GM18520 (cell line): Measurements from ENCODE around the gene FEZF2.

Experiments used
- ATAC-seq: cut with Tn5 transposase; IDR thresholded peaks from one replicate; pipeline ENCODE4 v1.9.1; 2021; ENCODE audit not compliant: unreplicated experiment

FEZF2 gene

DNA sequence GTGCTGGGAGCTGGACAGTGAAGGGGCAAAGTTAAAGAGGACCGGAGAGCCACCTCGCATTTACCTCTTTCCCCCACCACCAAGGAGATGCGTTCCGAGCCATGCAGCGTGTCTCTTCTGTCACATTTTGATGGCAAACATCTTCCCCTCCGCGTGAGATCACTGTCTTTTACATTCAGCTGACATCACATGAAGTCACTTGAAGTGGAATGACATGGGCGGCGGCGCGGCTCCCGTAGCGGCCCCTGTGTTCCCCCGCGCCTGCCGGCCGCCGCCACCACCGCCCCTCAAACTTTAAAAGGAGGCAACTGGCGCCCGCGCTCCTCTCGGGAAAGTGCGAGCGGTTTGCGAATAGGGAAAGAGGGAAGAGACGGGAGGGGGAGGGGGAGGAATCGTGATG is at the start of gene FEZF2:
TSS of gene FEZF2 (minus strand) at position 336 of the 400 bp plus-strand sequence. CDS start 682 bp downstream, outside the sequence.
- no peak for ATAC-seq

DNA sequence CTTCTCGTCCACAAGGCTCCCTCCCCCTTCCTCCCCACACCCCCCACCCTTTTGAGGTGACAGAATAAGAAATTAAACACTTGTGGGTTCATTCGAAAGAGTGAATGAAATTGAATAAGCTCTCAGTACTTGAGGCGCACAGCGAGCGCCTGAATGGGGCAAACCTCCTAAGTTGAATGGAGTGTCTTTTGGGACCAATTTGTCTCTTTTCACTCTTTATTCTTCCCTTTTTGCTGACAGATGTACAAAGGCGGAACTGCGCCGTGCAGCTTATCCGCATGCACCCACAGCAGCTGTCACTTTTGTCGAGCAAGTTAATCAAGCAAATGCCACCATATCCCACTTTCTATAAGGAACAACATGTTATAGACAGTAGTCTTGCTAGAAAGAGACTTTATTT is 47.9 kb upstream of the FEZF2 start:
- no peak for ATAC-seq

DNA sequence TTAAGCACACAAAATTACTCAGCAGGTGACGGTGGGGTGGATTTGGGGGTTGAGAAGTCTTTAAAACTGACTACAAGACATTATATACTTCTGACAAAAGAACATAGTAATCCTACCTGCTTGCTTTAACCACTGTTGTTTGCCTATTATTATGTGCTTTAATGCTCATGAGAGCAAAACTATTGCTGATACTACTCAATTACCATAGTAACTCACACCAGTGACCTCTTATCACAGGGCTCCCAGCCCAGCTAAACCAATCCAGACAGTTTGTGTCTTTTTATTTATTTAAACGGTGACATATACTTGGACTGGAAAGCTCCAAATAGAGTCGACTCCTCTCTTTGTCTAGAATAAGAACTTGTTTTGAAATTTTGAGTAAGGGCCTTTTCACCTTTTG is 42.8 kb upstream of the FEZF2 start:
- ATAC-seq, result no peak

DNA sequence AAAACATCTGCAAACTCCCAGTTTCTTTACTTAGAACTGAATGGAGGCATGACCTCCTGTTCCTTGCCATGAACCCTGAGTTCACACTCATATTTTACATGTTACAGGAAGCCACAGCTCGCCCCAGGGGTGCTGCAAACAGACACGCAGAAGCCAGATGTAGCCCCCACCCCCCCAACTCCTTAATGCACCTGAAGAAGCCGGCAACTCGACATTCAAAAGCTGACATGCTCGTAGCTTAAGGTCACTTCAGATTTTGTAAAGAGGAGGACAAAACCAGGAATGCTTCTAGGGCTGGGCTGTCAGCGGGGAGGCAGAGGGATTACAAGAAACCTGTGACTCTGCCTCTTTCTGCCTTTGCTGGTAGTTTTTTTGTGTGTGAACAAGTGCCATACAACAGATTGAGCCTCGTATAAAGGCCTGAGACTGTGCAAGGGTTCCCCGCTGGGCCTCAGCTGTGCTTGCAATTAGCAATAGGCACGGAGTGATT is 42.0 kb upstream of the FEZF2 start:
- ATAC-seq, result no peak

DNA sequence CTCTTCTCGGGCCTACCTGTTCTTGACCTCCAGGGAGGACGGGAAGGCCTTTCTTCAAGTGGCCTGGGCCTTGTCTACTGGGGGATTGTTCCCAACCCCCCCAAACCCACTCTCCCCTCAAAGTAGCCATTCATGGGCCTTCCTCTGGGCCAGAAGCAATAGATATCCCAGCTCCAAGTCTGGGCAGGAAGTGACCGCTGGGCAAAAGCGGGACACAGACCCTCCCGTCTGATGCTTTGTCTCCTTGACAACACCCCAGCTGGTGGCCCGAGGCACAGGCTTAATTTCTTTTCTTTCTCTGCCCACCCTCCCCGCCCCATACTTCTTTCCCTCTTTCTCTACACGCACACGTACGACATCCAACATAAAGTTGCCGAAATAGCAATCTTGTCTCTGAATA is 41.4 kb upstream of the FEZF2 start:
- ATAC-seq, result no peak

DNA sequence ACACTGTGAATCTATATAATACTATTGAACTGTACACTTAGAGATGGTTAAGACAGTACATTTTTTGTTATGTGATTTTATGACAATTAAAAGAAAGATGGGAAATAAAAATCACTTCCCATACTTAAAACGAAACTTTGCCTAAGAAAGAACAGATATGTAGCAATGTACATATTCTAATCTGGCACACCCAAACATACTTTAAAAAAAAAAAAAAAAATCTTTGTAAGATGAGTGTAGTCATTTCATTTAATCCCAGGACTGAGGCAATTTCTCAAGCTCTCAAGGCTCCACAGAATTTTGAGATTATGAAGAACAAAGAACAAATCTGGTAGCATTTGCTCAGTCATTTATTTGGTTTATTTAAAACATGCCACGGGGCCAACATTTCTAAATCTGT is 40.3 kb upstream of the FEZF2 start:
- no peak for ATAC-seq

DNA sequence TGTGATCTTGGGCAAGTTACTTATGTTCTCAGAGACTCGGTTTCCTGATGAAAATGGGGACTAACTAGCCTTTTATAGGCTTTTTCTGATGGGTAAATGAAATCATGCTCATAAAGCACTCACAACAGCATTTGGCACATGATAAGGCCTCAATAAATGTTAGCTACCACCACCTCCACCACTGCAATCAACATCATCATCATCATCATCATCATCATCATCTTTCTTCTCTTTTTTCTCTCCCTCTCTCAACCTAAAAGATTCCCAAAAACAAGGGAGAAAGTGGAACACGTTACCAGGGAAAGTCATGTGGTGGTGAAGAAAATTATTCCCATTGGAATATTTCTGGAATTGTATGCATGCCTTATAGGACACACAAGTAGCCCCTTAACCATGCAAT is 33.6 kb upstream of the FEZF2 start:
- no peak for ATAC-seq

DNA sequence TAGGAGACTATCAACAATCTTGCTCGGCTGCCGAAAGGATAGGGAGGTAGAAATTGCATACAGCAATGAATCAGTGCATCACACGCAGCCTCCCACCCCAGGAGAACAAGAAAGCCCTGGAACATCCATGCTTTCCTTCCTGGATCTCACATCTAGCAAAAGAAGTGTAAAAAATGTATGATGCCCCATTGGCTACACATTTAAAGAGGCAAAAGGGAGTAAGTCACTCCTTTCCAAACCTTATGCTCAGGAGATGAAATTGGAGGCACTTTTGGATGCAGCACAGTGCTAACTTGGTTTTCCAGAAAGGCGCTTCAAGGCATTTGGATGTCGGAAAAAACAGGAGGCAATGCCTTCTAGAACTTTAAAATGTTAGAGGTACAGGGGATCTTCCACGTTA is 32.2 kb upstream of the FEZF2 start:
- ATAC-seq, result no peak

DNA sequence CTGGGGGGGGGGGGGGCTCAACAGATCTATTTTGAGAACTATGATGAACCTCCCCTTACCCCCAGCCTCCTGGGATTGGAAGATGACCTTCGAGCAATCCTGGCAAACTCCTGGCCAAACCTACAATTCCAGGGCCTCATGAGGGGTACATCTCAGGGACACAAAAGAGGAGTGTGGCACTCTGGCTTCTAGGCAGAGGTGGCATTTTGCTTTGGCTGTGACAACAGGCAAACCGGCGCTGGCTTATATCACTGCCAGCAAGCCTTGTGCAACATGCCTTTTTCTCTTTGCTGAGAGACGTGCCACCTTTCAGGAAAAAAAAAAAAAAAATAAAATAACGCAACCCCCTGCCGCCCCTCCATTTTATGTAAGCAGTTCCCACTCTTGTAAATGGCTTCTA is 31.8 kb upstream of the FEZF2 start:
- ATAC-seq, result no peak

DNA sequence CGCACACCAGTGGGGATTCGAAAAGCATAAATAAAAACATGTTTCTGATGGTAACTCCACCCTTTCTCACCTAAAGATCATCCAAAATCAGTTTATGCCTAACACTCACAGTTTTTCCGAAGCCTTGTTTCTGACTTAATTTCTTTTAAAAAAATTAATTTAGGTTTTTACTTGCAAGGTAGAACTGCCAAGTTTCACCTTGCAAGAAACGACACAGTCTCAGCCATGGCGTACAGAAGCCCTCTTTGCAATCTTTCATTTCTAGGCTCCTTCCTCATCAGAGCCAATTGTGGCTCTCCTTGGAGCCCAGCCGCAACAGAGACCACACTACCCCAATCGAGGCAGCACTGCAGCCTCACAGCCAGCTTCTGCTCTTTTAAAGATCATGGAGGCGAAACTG is 31.0 kb upstream of the FEZF2 start:
- ATAC-seq, result no peak

DNA sequence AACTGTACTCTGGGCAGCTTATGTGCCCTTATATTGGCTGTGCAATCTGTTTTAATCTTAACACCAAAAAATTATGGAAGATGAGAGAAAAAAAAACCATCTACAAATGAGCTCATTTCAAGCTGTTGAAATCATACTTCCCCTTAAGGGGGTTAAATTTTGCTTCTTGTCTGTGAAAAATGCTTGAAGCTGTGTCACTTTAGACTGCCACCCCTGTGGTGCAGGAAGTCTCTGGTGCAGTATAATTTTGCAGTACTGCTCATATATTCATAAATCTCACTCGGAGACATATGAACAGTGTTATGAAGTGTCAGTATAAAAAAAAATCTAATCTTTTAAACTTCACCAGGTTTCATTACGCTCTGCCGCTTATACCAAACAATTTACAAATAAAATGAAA is 30.4 kb upstream of the FEZF2 start:
- ATAC-seq, result no peak

DNA sequence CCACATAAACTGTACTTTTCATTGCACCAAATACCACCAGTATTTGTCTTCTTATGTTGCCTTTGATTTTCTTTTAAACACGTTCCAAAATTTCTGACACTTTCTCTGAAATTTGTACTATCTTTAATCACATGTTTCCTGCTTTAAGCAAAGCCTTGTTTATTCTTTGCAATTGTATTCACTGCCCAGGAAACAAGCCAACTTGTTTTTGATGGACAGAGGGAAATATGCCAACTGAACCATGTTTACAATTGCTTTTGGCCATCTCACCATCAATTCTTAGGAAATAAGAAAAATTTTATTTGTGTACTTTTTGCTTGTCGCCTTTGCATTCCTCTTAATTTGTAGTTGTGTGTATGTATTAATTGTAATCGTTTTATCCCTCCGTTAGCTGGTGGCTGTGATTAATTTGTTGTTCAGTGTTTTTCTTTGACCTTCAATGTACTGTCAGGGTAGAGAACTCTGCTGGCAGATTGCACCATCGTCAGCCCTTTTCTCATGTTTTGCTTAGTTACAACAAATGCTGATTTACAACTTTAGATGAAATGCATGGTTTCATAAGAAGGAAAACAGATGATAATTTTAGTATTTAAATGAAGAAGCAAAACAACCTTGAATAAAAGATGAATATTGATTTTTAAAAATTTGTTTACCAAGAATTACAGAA is 19.4 kb upstream of the FEZF2 start:
- no peak for ATAC-seq

DNA sequence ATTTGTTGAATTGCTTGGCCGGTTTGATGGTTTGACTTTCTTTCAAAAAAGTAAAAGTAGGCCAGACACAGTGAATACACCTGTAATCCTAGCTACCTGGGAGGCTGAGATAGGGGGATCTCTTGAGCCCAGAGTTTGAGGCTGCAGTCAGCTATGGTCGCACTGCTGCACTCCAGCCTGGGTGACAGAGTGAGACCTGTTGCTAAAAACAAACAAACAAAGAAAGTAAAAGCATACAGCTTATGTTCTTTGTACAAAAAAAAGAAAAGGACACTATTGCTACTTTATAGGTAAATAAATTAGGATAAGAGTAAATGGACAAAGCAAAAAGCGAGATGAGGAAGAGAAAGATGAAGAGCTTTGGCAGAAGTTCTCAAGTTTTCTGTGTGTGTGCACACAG is 13.9 kb upstream of the FEZF2 start:
- no peak for ATAC-seq

DNA sequence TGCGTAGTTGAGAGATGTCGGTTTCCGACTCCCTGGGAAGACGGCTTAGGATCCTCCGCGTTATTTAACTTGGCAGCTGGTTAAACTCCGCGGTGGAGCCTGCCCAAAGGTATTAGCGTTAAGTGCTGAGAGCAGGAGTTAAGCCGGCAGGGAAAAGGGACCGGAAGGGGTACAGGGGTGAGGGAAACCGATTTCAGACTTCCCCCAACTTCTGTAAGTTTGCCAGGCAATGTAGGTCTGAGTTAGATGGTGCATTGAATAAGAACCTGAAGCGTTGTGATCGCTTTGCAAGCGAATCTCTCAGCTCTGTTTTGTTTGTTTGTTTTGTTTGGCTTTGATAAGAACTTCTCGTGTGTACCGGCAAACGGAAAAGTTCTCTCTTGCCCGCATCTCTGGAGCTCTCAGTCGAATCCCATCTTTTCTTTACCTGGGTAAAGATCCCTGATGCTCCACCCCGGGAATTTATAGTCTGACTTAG is 6.0 kb upstream of the FEZF2 start:
- no peak for ATAC-seq

DNA sequence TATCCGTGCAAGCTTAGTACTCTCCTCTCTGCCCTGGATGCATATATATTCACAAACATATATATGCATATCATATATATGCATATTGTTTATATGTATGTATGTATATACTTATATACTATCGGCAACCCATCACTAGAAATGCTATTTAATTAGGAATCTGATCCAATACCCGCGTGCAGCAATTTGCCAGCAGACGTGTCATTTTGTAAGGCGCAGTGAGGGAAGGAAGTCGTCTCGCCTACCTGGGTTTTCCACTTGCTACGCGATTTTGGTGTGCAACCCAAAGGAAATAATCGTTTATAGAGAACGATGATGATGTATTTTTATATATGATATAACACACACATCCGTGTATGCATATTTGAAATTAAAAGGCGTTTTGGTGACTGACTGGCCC is 5.6 kb upstream of the FEZF2 start:
- ATAC-seq, result no peak

DNA sequence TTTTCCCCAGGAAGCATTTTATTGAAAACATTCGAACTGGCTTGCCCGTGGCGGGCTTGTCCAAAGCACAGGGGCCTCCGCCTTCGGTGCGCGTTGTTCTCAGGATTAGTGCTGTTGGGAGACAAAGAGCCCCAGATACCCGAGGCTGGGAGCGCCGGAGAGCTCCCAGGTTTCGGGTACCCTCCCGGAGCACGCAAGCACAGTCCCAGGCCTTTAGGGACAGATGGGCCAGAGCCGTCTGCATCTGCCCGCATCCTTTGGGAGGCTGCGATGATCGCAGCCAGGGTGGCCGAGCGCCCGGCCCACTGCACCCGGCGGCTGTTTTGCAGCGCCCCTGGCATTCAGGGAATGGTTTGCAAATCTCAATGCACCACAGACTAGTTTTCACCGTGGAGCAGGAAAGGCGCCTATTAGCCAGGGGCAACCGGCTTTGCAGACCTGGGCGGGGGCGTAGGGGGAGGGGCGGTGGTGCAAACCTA is 5.0 kb upstream of the FEZF2 start:
- ATAC-seq, result no peak

DNA sequence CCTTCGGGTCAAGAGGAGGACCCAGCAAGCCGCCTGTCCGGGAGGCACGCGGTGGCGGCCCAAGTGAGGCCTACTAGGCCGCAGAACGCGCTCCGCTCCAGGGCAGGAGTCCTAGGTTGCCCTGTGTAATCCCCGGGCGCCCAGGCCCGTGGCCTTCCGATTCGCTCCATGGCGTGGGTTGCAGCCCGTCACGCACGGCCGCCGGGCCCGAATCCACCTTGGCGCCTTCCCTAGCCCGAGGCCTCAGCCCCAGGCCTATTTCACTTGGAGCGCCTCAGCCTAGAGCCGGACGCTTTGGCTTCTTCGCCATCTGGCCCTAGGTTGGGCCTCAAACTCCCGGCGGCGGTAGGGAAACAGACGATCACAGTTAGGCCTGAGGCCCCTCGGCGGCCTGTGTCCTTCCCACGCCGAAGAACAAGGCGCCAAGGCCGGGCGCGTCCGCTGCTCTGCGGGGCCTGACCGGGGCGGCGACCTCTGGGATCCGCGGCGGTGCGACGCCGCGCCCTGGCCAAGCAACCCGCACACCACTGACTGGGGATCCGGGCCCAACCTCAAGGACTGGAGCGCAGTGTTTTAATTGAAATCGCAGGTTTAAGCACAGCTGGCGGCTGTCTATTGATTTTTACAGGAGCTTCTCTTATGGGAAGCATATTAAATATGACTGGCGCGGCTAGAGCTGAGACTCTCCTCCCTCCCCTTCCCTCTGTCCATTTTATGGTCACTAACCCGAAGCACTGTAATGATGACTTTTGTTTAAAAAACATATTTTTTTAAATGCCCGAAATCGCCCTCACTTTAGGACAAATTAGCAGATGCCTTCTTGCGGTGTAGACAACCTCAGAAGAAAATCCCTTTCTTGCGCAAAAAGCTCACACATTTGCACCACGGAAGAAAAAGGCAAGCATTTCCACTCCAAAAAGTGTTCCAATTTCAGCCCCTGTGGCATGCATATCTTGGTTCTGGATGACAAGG is 3.8 kb upstream of the FEZF2 start:
- no peak for ATAC-seq

DNA sequence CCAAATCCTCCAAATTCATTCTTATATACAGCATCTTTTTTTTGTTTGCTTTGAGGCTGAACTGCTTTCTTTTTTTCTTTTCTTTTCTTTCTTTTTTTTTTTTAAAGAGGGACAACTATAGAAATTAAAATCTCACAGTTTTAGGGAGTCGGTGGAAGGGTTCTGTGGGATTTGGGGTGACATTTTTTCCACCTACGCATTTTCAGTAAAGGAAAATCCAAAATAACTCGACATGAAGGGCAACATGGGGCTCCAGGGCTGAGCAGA is 3.0 kb upstream of the FEZF2 start:
- no peak for ATAC-seq

DNA sequence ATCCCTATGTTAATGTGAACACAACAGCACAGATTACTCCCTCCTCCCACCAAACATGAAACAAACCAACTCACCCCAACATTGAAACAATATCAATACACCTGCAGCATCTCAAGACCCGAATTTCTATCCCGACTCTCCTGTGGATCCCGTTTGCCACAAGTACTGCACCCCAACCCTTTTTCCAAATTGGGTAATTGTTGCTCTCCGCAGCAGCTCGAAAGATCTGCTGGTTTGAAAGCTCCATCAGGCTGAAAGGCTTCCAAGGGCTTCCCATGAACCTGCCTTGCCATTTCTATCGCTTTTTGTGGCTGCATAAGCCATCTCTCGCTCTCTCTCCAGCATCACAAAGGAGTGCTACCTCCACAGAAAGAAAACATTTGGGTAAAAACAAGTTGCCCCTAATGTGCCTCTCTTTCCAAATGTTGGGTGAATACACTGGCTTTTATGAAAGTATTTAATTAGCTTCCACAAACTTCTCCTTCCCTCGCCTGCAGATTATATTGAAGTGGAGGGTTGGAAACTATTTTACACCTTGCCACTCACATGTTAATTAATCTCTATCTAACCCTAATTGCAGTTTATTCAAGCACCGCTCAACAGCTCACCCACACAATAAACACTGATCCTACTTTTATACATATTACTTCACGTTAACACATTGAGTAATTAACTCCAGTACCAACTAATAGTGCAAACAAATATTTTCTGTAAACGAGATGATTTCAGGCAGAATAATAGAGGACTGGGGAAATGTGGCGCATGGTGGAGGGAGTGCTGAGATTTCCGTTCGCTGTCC is 2.5 kb upstream of the FEZF2 start:
- no peak for ATAC-seq

DNA sequence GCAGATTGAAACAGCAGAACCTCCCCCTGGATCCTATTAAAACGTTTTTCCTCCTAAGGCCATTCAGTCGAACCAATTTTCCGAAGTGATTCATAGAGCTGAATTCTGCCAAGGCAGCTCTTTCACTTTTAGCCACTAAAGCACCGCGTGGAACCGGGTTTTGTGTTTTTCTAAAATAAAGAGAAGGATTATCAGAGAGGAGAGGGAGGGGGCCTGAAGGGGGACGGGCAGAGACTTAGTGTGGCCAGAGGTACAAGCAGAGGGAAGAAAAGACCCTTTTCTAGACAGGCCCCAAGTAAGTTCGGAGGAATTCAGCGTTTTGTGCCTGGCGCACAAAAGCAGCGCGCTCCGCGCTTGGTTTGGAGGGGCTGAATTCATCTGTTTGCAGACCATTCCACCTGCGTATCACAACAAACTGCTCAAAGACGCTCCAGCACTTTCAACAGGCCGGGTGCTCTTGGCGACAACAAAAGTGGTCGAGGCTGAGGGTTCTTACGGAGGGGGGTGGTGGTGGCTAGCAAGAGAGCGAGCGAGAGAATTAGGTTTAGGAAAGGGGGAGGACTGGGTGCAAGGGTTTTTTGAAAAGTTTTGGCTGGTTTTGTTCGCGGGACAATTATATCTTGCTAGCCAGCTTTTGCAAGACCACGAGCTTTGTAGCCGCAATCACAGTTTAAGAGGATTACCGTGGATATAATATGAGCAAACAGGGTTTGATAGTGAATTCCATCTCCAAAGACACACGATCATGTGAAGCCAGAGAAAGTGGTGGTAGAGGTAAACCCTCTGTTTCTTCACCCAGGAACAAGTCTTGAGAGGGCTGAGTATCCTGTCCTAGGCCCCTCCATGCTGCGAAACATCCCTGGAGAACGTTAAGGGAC is 1.2 kb upstream of the FEZF2 start:
- ATAC-seq, result no peak
